HG03354 (cell line): ENCODE data around the gene ZDHHC11.
"Not testable (repeated sequence)": the region's sequence is repeated elsewhere in the genome, so short reads cannot be mapped to it uniquely, and the experiment has no call there.

Source experiments
- ATAC-seq: cut with Tn5 transposase; IDR thresholded peaks from one replicate; pipeline ENCODE4 v1.9.1; 2021; ENCODE audit warnings: mild to moderate bottlenecking; ENCODE audit not compliant: unreplicated experiment, poor library complexity, severe bottlenecking

Gene ZDHHC11

GRCh38 chr5:783881-784427 is 66.8 kb downstream of the ZDHHC11 start:
- ATAC-seq: peak; percentile 21

GRCh38 chr5:783049-783802 is 67.6 kb downstream of the ZDHHC11 start:
- peak; percentile 24 for ATAC-seq

GRCh38 chr5:782356-782755 is 68.4 kb downstream of the ZDHHC11 start:
- not testable (repeated sequence) for ATAC-seq

GRCh38 chr5:780571-780970 is 70.2 kb downstream of the ZDHHC11 start:
- ATAC-seq: not testable (repeated sequence)

- ATAC-seq: not testable (repeated sequence)
Observed at GRCh38 chr5:778967-779366, 71.8 kb downstream of the ZDHHC11 start.

- ATAC-seq: not testable (repeated sequence)
Observed at GRCh38 chr5:778421-778820, 72.4 kb downstream of the ZDHHC11 start.

GRCh38 chr5:777756-778161 is 73.0 kb downstream of the ZDHHC11 start:
- ATAC-seq: no peak

GRCh38 chr5:776862-777711 is 73.7 kb downstream of the ZDHHC11 start:
- no peak for ATAC-seq

GRCh38 chr5:775961-776861 is 74.6 kb downstream of the ZDHHC11 start:
- ATAC-seq: no peak

GRCh38 chr5:775595-775960 is 75.2 kb downstream of the ZDHHC11 start:
- not testable (repeated sequence) for ATAC-seq

GRCh38 chr5:774854-775505 is 75.8 kb downstream of the ZDHHC11 start:
- ATAC-seq: not testable (repeated sequence)

- ATAC-seq: not testable (repeated sequence)
Observed at GRCh38 chr5:774304-774703, 76.5 kb downstream of the ZDHHC11 start.

GRCh38 chr5:773517-774264 is 77.1 kb downstream of the ZDHHC11 start:
- ATAC-seq: no peak

GRCh38 chr5:772931-773330 is 77.9 kb downstream of the ZDHHC11 start:
- not testable (repeated sequence) for ATAC-seq

GRCh38 chr5:772547-772890 is 78.3 kb downstream of the ZDHHC11 start:
- ATAC-seq: not testable (repeated sequence)

- ATAC-seq: not testable (repeated sequence)
Observed at GRCh38 chr5:771841-772546, 78.8 kb downstream of the ZDHHC11 start.

- ATAC-seq: not testable (repeated sequence)
Observed at GRCh38 chr5:771087-771781, 79.6 kb downstream of the ZDHHC11 start.
